HPDE6-E6E7 (cell line): ENCODE data around the gene RFXANK.
"Not testable (repeated sequence)": the region's sequence is repeated elsewhere in the genome, so short reads cannot be mapped to it uniquely, and the experiment has no call there.

Experiments
- DNase-seq: peaks from one replicate; pipeline ENCODE4 v3.0.0; 2011; ENCODE audit warnings: missing footprints; ENCODE audit errors: extremely low spot score

Gene RFXANK

GRCh38 chr19:19170053-19170872, 21.8 kb upstream of the RFXANK start, which contains the start of gene MEF2B:
Gene MEF2B, minus strand, starts transcription at chr19:19170263. Its CDS starts 19,528 bp downstream, at chr19:19150735.
- DNase-seq, result peak; percentile 71

GRCh38 chr19:19170873-19171672, 21.0 kb upstream of the RFXANK start:
- no peak for DNase-seq

- no peak for DNase-seq
Measured at GRCh38 chr19:19171821-19172532, 20.1 kb upstream of the RFXANK start.

GRCh38 chr19:19173243-19173642, 18.8 kb upstream of the RFXANK start:
- not testable (repeated sequence) for DNase-seq

- DNase-seq, result no peak
Measured at GRCh38 chr19:19176950-19177349, 15.1 kb upstream of the RFXANK start.

GRCh38 chr19:19179548-19180441, 12.3 kb upstream of the RFXANK start:
- no peak for DNase-seq

- no peak for DNase-seq
Measured at GRCh38 chr19:19181488-19181998, 10.5 kb upstream of the RFXANK start.

GRCh38 chr19:19185853-19186740, 6.0 kb upstream of the RFXANK start:
- no peak for DNase-seq

GRCh38 chr19:19186742-19187141, 5.3 kb upstream of the RFXANK start:
- no peak for DNase-seq

- DNase-seq, result no peak
Measured at GRCh38 chr19:19191768-19192077, 335 bp upstream of the RFXANK start.

GRCh38 chr19:19192910-19193423, 909 bp downstream of the RFXANK start:
- no peak for DNase-seq

- no peak for DNase-seq
Measured at GRCh38 chr19:19193926-19194325, 1.9 kb downstream of the RFXANK start.

- DNase-seq, result no peak
Measured at GRCh38 chr19:19201697-19202630, 9.9 kb downstream of the RFXANK start.

- DNase-seq, result no peak
Measured at GRCh38 chr19:19202707-19203011, 10.6 kb downstream of the RFXANK start.

GRCh38 chr19:19203012-19203856, 11.2 kb downstream of the RFXANK start, which contains the start of gene NR2C2AP:
Gene NR2C2AP, minus strand, starts transcription at chr19:19203414. Its CDS starts 354 bp downstream, at chr19:19203060.
- DNase-seq, result peak; percentile 97

- DNase-seq, result no peak
Measured at GRCh38 chr19:19204181-19204580, 12.1 kb downstream of the RFXANK start.
